ENCODE results near the gene LDLRAD3.

The LDLRAD3 gene

DNA sequence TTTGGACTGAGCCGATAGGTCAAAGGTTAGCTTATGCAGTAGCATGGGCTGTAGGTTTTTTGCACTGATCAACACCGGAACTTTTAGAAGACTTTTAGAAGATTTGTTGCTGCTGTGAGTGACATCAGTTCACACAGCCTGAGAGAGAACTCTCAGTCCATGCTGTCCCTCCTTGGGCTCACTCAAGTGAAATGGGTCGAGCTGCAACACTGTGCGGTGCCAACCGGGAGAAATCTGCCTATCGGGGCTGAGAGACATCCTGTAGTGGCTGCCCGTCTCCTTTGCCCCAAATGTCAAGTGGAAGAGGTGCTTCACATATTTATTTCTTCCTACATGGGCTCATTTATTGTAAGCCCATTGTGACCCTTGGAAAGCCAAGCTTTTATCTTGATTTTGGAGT, 170.2 kb downstream of the LDLRAD3 start:
- Histone ChIP-seq H3K27ac (no peak overlapping the region), H3K4me3 (no peak overlapping the region)
- no peak for DNase-seq (ENCODE audit: low spot score)
- no peak for TF ChIP-seq CTCF (IDR thresholded peaks at IDR 0.05)

GRCh38 chr11:36115378-36115801, 171.5 kb downstream of the LDLRAD3 start:
- Histone ChIP-seq H3K4me3 (no peak overlapping the region), H3K27ac (no peak overlapping the region)
- no peak for TF ChIP-seq CTCF (IDR thresholded peaks at IDR 0.05)
- DNase-seq (ENCODE audit: low spot score): no peak

GRCh38 chr11:36116161-36116560, 172.3 kb downstream of the LDLRAD3 start:
- DNase-seq (ENCODE audit: low spot score): no peak
- Histone ChIP-seq H3K27ac (no peak overlapping the region), H3K4me3 (no peak overlapping the region)
- TF ChIP-seq CTCF (IDR thresholded peaks at IDR 0.05): no peak

GRCh38 chr11:36118084-36118483, 174.2 kb downstream of the LDLRAD3 start:
- DNase-seq (ENCODE audit: low spot score): no peak
- H3K4me3 ChIP-seq: no peak overlapping the region
- no peak overlapping the region for H3K27ac ChIP-seq
- TF ChIP-seq CTCF (IDR thresholded peaks at IDR 0.05): no peak

DNA sequence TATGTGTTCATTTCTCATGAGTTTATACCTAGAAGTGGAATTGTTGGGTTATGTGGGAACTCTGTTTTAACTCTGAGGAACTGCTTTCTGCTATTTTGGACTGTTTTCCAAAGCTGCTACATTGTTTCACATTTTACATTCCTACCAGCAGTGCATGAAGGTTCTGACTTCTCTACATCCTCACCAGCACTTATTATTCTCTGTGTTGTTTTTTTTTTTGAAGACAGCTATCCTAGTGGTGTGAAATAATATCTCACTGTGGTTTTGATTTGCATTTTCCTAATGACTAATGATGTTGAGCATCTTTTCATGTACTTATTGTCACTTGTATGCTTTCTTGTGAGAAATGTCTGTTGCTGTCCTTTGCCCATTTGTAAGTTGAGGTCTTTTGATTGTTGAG, 175.4 kb downstream of the LDLRAD3 start:
- no peak for TF ChIP-seq CTCF (IDR thresholded peaks at IDR 0.05)
- DNase-seq (ENCODE audit: low spot score): no peak
- H3K4me3 ChIP-seq: no peak overlapping the region
- no peak overlapping the region for H3K27ac ChIP-seq

GRCh38 chr11:36121054-36121453, 177.2 kb downstream of the LDLRAD3 start:
- no peak for DNase-seq (ENCODE audit: low spot score)
- no peak for TF ChIP-seq CTCF (IDR thresholded peaks at IDR 0.05)
- no peak overlapping the region for H3K4me3 ChIP-seq
- H3K27ac ChIP-seq: no peak overlapping the region

- TF ChIP-seq CTCF (IDR thresholded peaks at IDR 0.05): no peak
- H3K4me3 ChIP-seq: no peak overlapping the region
- no peak overlapping the region for H3K27ac ChIP-seq
- DNase-seq (ENCODE audit: low spot score): no peak
Observed at GRCh38 chr11:36122671-36123070, 178.8 kb downstream of the LDLRAD3 start.
